Hepatocyte (in vitro differentiated cells): ENCODE measurements around the gene ZBTB7B. TPM values are rescaled to one million over a fixed set of nuclear protein-coding genes. Genes with fewer than 3 reads are reported as not detected.

Experiments used
- DNase-seq: peaks from one replicate; pipeline ENCODE4 v3.0.0-alpha.2; 2016; ENCODE audit warnings: low spot score
- H2AFZ ChIP-seq: fragments of 200-600 bp; sonication (generic); 2 replicates; pipeline ENCODE4 v1.6.0; 2016; ENCODE audit warnings: antibody characterized with exemption, mild to moderate bottlenecking
- H3K27ac ChIP-seq: fragments of 200-600 bp; sonication (generic); 2 replicates; pipeline ENCODE4 v1.5.1; 2016; ENCODE audit warnings: mild to moderate bottlenecking
- H3K27me3 ChIP-seq: fragments of 200-600 bp; sonication (generic); 2 replicates; pipeline ENCODE4 v1.6.1; 2016
- H3K36me3 ChIP-seq: fragments of 200-600 bp; sonication (generic); replicated peaks from 2 replicates; pipeline ENCODE4 v1.5.1; 2016; ENCODE audit warnings: low read depth; ENCODE audit not compliant: insufficient read depth
- H3K4me1 ChIP-seq: fragments of 200-600 bp; sonication (generic); 2 replicates; pipeline ENCODE4 v1.5.1; 2016; ENCODE audit warnings: mild to moderate bottlenecking, moderate library complexity; ENCODE audit not compliant: insufficient read depth
- H3K4me2 ChIP-seq: fragments of 200-600 bp; sonication (generic); 2 replicates; pipeline ENCODE4 v1.6.0; 2016
- H3K4me3 ChIP-seq: fragments of 200-600 bp; sonication (generic); 2 replicates; pipeline ENCODE4 v1.5.1; 2016; ENCODE audit warnings: mild to moderate bottlenecking
- H3K79me2 ChIP-seq: fragments of 200-600 bp; sonication (generic); 2 replicates; pipeline ENCODE4 v1.6.0; 2017; ENCODE audit warnings: mild to moderate bottlenecking
- H3K9me2 ChIP-seq: fragments of 200-600 bp; sonication (generic); replicated peaks from 2 replicates; pipeline ENCODE4 v1.6.0; 2017; ENCODE audit warnings: mild to moderate bottlenecking; ENCODE audit not compliant: insufficient read depth
- H3K9me3 ChIP-seq: fragments of 200-600 bp; sonication (generic); 2 replicates; pipeline ENCODE4 v1.5.1; 2016; ENCODE audit warnings: low read depth, mild to moderate bottlenecking
- H4K20me1 ChIP-seq: fragments of 200-600 bp; sonication (generic); 2 replicates; pipeline ENCODE4 v1.6.0; 2016; ENCODE audit warnings: mild to moderate bottlenecking; ENCODE audit not compliant: insufficient read depth, poor library complexity, severe bottlenecking
- EZH2 ChIP-seq: fragments of 200-600 bp; sonication (generic); IDR thresholded peaks from 2 replicates; pipeline ENCODE4 v1.6.1; 2016; ENCODE audit warnings: antibody characterized with exemption, mild to moderate bottlenecking, borderline replicate concordance
- EZH2phosphoT487 ChIP-seq: fragments of 200-600 bp; sonication (generic); IDR thresholded peaks from one replicate; pipeline ENCODE4 v1.6.1; 2018; ENCODE audit warnings: antibody characterized with exemption, mild to moderate bottlenecking, low read depth, moderate library complexity; ENCODE audit not compliant: unreplicated experiment, severe bottlenecking
- WGBS: methylation state at CpG from one replicate; pipeline ENCODE4 v1.1.6; 2016; ENCODE audit warnings: low lambda C conversion rate; ENCODE audit errors: missing lambda C conversion rate; 5-methylcytosine and 5-hydroxymethylcytosine counted together
- polyA plus RNA-seq: library from polyadenylated mRNA; unstranded; fragments of >200 nt; fragmentation: Nextera tagmentation; extraction: Ambion mirVana; gene quantifications from 2 replicates; pipeline ENCODE4 v1.2.1, GENCODE V29; 2016
- total RNA-seq: library from RNA; depleted of rRNA; stranded (reverse); fragments of >200 nt; gene quantifications from 2 replicates; pipeline ENCODE4 v1.2.3, GENCODE V29; 2014
- TF ChIP-seq, protein P1 (sequence below): fragments of 200-600 bp; sonication (generic); IDR thresholded peaks from 2 replicates; pipeline ENCODE4 v1.5.1; 2016; ENCODE audit warnings: antibody characterized with exemption, mild to moderate bottlenecking; ENCODE audit not compliant: poor library complexity

ZBTB7B gene
- total and polyA plus RNA-seq, 2 experiments from 2014 or later, result 13.3 to 29.2 TPM

GRCh38 chr1:155012776-155013602 is 10.4 kb downstream of the ZBTB7B start:
- H3K9me2 ChIP-seq, result no peaks in the 10 kb centered on the region
- no peaks in the 10 kb centered on the region for H3K27me3 ChIP-seq
- H3K4me1 ChIP-seq, result peaks cover 37% of the 10 kb centered on the region
- 94% methylated on average over 3 of the region's 3 CpGs for WGBS
- peaks cover 8% of the 10 kb centered on the region for H4K20me1 ChIP-seq
- DNase-seq, result no peak
- H2AFZ ChIP-seq, result no peak overlapping the region
- no peak overlapping the region for H3K4me3 ChIP-seq
- no peak overlapping the region for H3K4me2 ChIP-seq
- H3K27ac ChIP-seq, result no peak overlapping the region
- TF ChIP-seq EZH2phosphoT487 (no peak), EZH2 (no peak)
- TF ChIP-seq, protein P1, sequence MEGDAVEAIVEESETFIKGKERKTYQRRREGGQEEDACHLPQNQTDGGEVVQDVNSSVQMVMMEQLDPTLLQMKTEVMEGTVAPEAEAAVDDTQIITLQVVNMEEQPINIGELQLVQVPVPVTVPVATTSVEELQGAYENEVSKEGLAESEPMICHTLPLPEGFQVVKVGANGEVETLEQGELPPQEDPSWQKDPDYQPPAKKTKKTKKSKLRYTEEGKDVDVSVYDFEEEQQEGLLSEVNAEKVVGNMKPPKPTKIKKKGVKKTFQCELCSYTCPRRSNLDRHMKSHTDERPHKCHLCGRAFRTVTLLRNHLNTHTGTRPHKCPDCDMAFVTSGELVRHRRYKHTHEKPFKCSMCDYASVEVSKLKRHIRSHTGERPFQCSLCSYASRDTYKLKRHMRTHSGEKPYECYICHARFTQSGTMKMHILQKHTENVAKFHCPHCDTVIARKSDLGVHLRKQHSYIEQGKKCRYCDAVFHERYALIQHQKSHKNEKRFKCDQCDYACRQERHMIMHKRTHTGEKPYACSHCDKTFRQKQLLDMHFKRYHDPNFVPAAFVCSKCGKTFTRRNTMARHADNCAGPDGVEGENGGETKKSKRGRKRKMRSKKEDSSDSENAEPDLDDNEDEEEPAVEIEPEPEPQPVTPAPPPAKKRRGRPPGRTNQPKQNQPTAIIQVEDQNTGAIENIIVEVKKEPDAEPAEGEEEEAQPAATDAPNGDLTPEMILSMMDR, result no peak
- H3K9me3 ChIP-seq, result no peaks in the 10 kb centered on the region
- peaks cover 41% of the 10 kb centered on the region for H3K79me2 ChIP-seq
- H3K36me3 ChIP-seq, result no peaks in the 10 kb centered on the region

DNA sequence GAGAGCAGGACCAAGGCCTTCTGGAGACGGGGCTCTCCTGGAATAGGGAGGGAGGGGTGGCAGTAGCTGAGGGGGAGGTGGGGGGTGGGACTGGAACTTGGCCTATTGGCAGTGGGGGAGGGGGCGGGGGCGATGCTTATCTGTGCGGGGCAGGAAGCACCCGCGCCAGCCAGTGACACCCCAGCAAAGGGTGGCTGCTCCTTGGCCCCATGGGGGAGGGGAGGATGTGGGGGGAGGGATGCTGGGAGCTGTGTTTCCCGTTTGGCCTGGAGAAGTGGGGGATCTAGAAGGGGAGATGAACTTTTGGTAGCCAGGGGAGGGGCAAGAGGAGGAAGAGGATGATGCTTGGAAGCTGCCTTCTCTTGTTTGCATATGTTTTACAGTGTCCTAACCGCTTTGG is 11.0 kb downstream of the ZBTB7B start:
- Histone ChIP-seq H2AFZ (no peak overlapping the region), H3K79me2 (peaks cover 34% of the 10 kb centered on the region), H3K9me2 (no peaks in the 10 kb centered on the region), H3K9me3 (no peaks in the 10 kb centered on the region), H3K36me3 (no peaks in the 10 kb centered on the region), H4K20me1 (peaks cover 8% of the 10 kb centered on the region), H3K27me3 (no peaks in the 10 kb centered on the region), H3K4me1 (peaks cover 37% of the 10 kb centered on the region), H3K27ac (no peak overlapping the region), H3K4me3 (no peak overlapping the region), H3K4me2 (no peak overlapping the region)
- TF ChIP-seq, protein P1, result no peak
- TF ChIP-seq EZH2 (no peak), EZH2phosphoT487 (no peak)
- WGBS, result 53% methylated on average over 3 of the region's 8 CpGs
- DNase-seq, result no peak

DNA sequence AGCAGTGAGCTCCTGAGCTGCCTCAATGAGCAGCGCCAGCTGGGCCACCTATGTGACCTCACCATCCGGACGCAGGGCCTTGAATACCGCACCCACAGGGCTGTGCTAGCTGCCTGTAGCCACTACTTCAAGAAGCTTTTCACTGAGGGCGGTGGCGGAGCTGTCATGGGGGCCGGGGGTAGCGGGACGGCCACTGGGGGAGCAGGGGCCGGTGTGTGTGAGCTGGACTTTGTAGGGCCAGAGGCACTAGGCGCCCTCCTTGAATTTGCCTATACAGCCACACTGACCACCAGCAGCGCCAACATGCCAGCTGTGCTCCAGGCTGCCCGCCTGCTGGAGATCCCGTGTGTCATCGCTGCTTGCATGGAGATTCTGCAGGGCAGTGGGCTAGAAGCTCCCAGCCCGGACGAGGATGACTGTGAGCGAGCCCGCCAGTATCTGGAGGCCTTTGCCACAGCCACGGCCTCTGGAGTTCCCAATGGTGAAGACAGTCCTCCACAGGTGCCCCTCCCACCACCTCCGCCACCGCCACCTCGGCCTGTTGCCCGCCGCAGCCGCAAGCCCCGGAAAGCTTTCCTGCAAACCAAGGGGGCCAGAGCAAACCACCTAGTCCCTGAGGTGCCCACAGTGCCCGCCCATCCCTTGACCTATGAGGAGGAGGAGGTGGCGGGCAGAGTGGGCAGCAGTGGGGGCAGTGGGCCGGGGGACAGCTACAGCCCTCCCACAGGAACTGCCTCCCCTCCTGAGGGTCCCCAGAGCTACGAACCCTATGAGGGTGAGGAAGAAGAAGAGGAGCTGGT is 12.3 kb downstream of the ZBTB7B start:
- no peaks in the 10 kb centered on the region for H3K9me3 ChIP-seq
- H3K4me3 ChIP-seq, result no peak overlapping the region
- no peaks in the 10 kb centered on the region for H3K27me3 ChIP-seq
- H3K36me3 ChIP-seq, result no peaks in the 10 kb centered on the region
- no peaks in the 10 kb centered on the region for H3K9me2 ChIP-seq
- no peak overlapping the region for H2AFZ ChIP-seq
- WGBS, result 96% methylated on average over 17 of the region's 31 CpGs
- DNase-seq, result no peak
- no peak overlapping the region for H3K27ac ChIP-seq
- no peak for TF ChIP-seq EZH2phosphoT487
- no peak for TF ChIP-seq EZH2
- TF ChIP-seq, protein P1, result no peak
- peaks cover 6% of the 10 kb centered on the region for H4K20me1 ChIP-seq
- H3K4me2 ChIP-seq, result no peak overlapping the region
- H3K4me1 ChIP-seq, result peaks cover 29% of the 10 kb centered on the region
- H3K79me2 ChIP-seq, result peaks cover 23% of the 10 kb centered on the region
